Muscle of leg (tissue), 11 donors: ENCODE results near the gene INPP4B. TPM values are rescaled to one million over a fixed set of nuclear protein-coding genes. Genes with fewer than 3 reads are reported as not detected.

ENCODE experiments used
- DNase-seq: peaks from one replicate; pipeline ENCODE4 v3.0.0; 2013
- H3K27ac ChIP-seq: one replicate; pipeline ENCODE4 v1.5.1; 2013; ENCODE audit warnings: mild to moderate bottlenecking, low read length, control low read depth
- H3K27me3 ChIP-seq: one replicate; pipeline ENCODE4 v1.6.1; 2013; ENCODE audit warnings: low read length; ENCODE audit not compliant: control insufficient read depth, insufficient read depth
- H3K36me3 ChIP-seq: one replicate; pipeline ENCODE4 v1.6.1; 2013; ENCODE audit warnings: low read length; ENCODE audit not compliant: control insufficient read depth, insufficient read depth
- H3K4me1 ChIP-seq: one replicate; pipeline ENCODE4 v1.6.1; 2013; ENCODE audit warnings: low read length; ENCODE audit not compliant: control insufficient read depth, insufficient read depth
- H3K4me3 ChIP-seq: one replicate; pipeline ENCODE4 v1.5.1; 2013; ENCODE audit warnings: low read length, control low read depth
- H3K9me3 ChIP-seq: replicated peaks from 2 replicates; pipeline ENCODE4 v1.6.1; 2013; ENCODE audit warnings: low read depth, low read length; ENCODE audit not compliant: control insufficient read depth
- WGBS: methylation state at CpG from one replicate; pipeline ENCODE4 v1.1.5; 2013; ENCODE audit warnings: missing lambda C conversion rate; ENCODE audit not compliant: insufficient coverage; 5-methylcytosine and 5-hydroxymethylcytosine counted together
- polyA plus RNA-seq, 8 donors: library from polyadenylated mRNA; unstranded; fragments of 120-200 nt; gene quantifications; one replicate each; pipeline versions ENCODE4 v1.2.1 to v1.2.3, GENCODE V29; 2013; ENCODE audit warnings: inconsistent platforms in 1 of 8, low replicate concordance in 1 of 8; ENCODE audit not compliant: insufficient read length in 8 of 8, insufficient read depth in 1 of 8
- total RNA-seq: library from RNA; stranded (reverse); fragments of 120-200 nt; gene quantifications from one replicate; pipeline ENCODE4 v1.2.4, GENCODE V29; 2013

INPP4B gene
- total and polyA plus RNA-seq, 9 donors: 15.7 to 55.1 (median 30.6) TPM

GRCh38 chr4:142434519-142435224, 411.4 kb downstream of the INPP4B start:
- Histone ChIP-seq H3K36me3 (no peaks in the 10 kb centered on the region), H3K27me3 (no peaks in the 10 kb centered on the region), H3K4me1 (peaks cover 10% of the 10 kb centered on the region), H3K4me3 (no peak overlapping the region), H3K9me3 (no peaks in the 10 kb centered on the region), H3K27ac (no peak overlapping the region)
- no peak for DNase-seq
- WGBS: 70% methylated on average over 1 of the region's 2 CpGs

- no peaks in the 10 kb centered on the region for H3K27me3 ChIP-seq
- no peak overlapping the region for H3K4me3 ChIP-seq
- 71% methylated on average over 1 of the region's 2 CpGs for WGBS
- DNase-seq: no peak
- no peaks in the 10 kb centered on the region for H3K36me3 ChIP-seq
- no peaks in the 10 kb centered on the region for H3K4me1 ChIP-seq
- H3K9me3 ChIP-seq: no peaks in the 10 kb centered on the region
- no peak overlapping the region for H3K27ac ChIP-seq
Observed at GRCh38 chr4:142428715-142429114, 417.4 kb downstream of the INPP4B start.

GRCh38 chr4:142427456-142427855, 418.6 kb downstream of the INPP4B start:
- H3K4me1 ChIP-seq: no peaks in the 10 kb centered on the region
- no peaks in the 10 kb centered on the region for H3K9me3 ChIP-seq
- DNase-seq: no peak
- no peak overlapping the region for H3K4me3 ChIP-seq
- WGBS: no CpG with 5 or more reads among the region's 1 CpG
- H3K27ac ChIP-seq: no peak overlapping the region
- no peaks in the 10 kb centered on the region for H3K36me3 ChIP-seq
- H3K27me3 ChIP-seq: no peaks in the 10 kb centered on the region

- no CpG with 5 or more reads among the region's 2 CpGs for WGBS
- Histone ChIP-seq H3K9me3 (no peaks in the 10 kb centered on the region), H3K27ac (no peak overlapping the region), H3K4me1 (no peaks in the 10 kb centered on the region), H3K36me3 (no peaks in the 10 kb centered on the region), H3K27me3 (no peaks in the 10 kb centered on the region), H3K4me3 (no peak overlapping the region)
- no peak for DNase-seq
Observed at GRCh38 chr4:142423861-142424260, 422.2 kb downstream of the INPP4B start.

GRCh38 chr4:142420311-142421095, 425.6 kb downstream of the INPP4B start:
- Histone ChIP-seq H3K4me3 (no peak overlapping the region), H3K36me3 (no peaks in the 10 kb centered on the region), H3K4me1 (peaks cover 2% of the 10 kb centered on the region), H3K9me3 (no peaks in the 10 kb centered on the region), H3K27ac (no peak overlapping the region), H3K27me3 (no peaks in the 10 kb centered on the region)
- no CpG with 5 or more reads among the region's 3 CpGs for WGBS
- no peak for DNase-seq

- Histone ChIP-seq H3K4me3 (no peak overlapping the region), H3K9me3 (no peaks in the 10 kb centered on the region)
- WGBS: no CpG with 5 or more reads among the region's 1 CpG
Observed at GRCh38 chr4:142419712-142420111, 426.4 kb downstream of the INPP4B start.

GRCh38 chr4:142418697-142419096, 427.4 kb downstream of the INPP4B start:
- Histone ChIP-seq H3K4me1 (peaks cover 6% of the 10 kb centered on the region), H3K27ac (no peak overlapping the region), H3K9me3 (no peaks in the 10 kb centered on the region), H3K36me3 (no peaks in the 10 kb centered on the region), H3K27me3 (no peaks in the 10 kb centered on the region), H3K4me3 (no peak overlapping the region)
- DNase-seq: no peak
- no CpG with 5 or more reads among the region's 2 CpGs for WGBS

More at GRCh38 chr4:142419712-142420111, 426.4 kb downstream of the INPP4B start:
- Histone ChIP-seq H3K4me1 (peaks cover 4% of the 10 kb centered on the region), H3K27ac (no peak overlapping the region), H3K36me3 (no peaks in the 10 kb centered on the region), H3K27me3 (no peaks in the 10 kb centered on the region)
- no peak for DNase-seq

- no peaks in the 10 kb centered on the region for H3K27me3 ChIP-seq
- no peak overlapping the region for H3K27ac ChIP-seq
- peak; percentile 19 for DNase-seq
- no peaks in the 10 kb centered on the region for H3K9me3 ChIP-seq
- no CpG with 5 or more reads among the region's 5 CpGs for WGBS
- H3K4me1 ChIP-seq: peaks cover 6% of the 10 kb centered on the region
- H3K36me3 ChIP-seq: no peaks in the 10 kb centered on the region
- H3K4me3 ChIP-seq: no peak overlapping the region
Observed at GRCh38 chr4:142416711-142417275, 429.3 kb downstream of the INPP4B start.

- Histone ChIP-seq H3K4me3 (no peak overlapping the region), H3K27me3 (no peaks in the 10 kb centered on the region), H3K27ac (no peak overlapping the region), H3K4me1 (peaks cover 6% of the 10 kb centered on the region), H3K36me3 (no peaks in the 10 kb centered on the region), H3K9me3 (no peaks in the 10 kb centered on the region)
- DNase-seq: no peak
- WGBS: no CpG with 5 or more reads among the region's 1 CpG
Observed at GRCh38 chr4:142416121-142416520, 430.0 kb downstream of the INPP4B start.

GRCh38 chr4:142414366-142414990, 431.6 kb downstream of the INPP4B start:
- no peak overlapping the region for H3K27ac ChIP-seq
- peak; percentile 22 for DNase-seq
- no peaks in the 10 kb centered on the region for H3K36me3 ChIP-seq
- peaks cover 6% of the 10 kb centered on the region for H3K4me1 ChIP-seq
- WGBS: 12% methylated on average over 3 of the region's 4 CpGs
- H3K9me3 ChIP-seq: no peaks in the 10 kb centered on the region
- H3K4me3 ChIP-seq: no peak overlapping the region
- H3K27me3 ChIP-seq: no peaks in the 10 kb centered on the region
